DMS79 (cell line): ENCODE measurements around the gene FANCC.

ENCODE experiments used
- DNase-seq: peaks from one replicate; lab custom pipeline; 2025; lab: John Stamatoyannopoulos, UW

FANCC gene

GRCh38 chr9:95070549-95071021, 246.9 kb downstream of the FANCC start:
- DNase-seq, result no peak

- no peak for DNase-seq
These were observed 249.6 kb downstream of the FANCC start for GRCh38 chr9:95067897-95068296.

GRCh38 chr9:95067057-95067456, 250.5 kb downstream of the FANCC start:
- no peak for DNase-seq

DNA sequence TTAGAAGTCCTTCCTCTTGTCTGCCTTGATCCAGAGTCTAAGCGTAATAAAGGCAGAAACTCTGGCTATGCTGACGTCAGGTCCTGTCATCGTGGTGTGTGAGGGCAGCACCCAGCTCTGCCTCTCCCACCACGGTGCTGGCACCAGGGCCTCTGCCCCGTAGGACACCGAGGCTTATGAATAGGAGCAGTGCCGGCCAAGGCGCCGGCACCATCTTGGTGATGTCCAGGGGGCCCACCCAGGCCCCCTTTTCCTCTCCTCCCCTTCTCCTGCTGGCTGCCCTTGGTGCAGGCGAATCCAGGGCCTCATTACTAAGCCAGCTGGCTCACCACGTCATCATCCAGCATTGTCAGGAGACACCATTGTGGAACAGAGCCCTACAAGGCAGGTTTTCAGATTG, 252.3 kb downstream of the FANCC start:
- no peak for DNase-seq

GRCh38 chr9:95063300-95063699, 254.2 kb downstream of the FANCC start:
- DNase-seq, result no peak

GRCh38 chr9:95062596-95063065, 254.9 kb downstream of the FANCC start:
- no peak for DNase-seq

DNA sequence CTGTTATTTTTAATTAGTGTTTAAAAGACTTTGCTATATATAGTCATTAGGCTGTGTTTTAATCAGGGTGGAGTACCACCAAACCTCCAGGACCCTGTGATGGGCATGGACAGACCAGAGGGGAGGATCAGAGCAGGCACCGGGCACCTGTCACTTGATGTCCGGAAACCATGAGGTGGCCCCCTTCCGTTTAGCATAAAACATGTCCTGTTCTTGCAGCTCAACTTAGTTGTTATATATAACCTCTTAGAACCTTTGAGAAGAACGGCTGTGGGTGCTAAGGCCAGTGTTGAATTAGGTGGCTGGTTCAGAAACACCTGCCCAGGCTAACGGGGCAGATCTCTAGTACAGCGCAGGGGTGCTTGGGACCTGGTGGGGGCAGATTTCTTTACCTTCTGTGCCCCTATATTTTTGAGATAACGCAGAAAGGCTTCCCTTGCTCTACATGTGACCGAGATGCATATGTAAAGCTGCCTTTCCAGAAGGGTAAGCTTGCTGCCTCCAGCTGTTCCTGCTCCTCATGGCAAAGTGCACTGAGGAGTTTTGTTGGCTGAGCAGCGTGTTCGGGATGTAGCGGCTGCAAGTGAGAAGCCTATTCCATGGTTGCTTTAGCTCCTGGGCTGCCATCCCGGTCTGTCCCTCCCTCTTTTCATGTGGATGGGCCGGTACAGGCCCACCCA, 255.5 kb downstream of the FANCC start:
- DNase-seq, result no peak

DNA sequence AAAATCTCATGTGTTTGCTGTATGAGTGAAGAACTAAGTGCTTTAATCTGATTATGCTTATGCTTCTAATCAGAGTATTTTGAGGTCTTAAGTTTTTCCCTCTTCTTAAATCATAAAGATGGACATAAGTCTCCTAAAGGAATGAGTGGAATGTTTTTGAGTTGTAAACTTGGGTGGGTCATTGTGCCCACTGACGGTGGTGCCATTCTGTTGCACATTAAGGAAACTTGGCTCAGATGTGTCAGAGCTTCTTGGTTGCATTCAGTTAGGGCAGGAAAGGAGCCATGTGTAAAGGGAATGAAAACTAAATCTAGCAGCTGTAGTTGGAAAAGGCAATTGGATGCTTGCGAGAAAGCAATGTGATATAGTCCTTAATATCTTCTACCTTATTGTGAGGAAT, 256.6 kb downstream of the FANCC start:
- DNase-seq, result no peak

GRCh38 chr9:95060234-95060633, 257.3 kb downstream of the FANCC start:
- DNase-seq, result no peak

DNA sequence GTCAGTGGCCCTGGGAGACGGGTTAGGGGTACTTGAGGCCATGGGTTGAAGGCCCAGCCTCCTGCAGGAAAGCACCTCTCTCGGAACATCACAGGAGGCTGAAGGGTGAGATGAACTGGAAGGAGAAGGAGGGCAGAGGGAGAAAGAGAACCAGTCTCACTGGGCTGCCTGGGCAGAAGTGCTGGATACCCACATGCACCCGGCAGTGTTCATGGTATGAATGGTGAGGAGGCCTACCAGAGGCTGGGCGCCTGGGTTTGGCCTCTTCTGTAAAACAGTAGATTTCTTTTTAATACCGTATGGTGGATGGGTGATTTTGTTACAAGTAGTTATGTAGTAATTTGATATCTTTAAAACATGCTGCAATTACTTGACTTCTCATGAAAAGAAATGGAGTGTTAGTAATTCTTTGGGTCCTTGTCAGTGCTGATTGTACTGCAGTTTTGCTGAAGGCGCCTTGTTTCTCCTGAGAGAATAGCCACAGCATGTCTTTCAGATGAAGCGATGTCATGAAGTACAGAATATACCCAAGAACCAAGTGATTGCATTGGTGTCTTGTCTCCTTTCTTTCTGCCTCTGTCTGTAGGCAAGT, 258.6 kb downstream of the FANCC start:
- no peak for DNase-seq

- DNase-seq, result no peak
These were observed 259.3 kb downstream of the FANCC start for GRCh38 chr9:95058121-95058785.

GRCh38 chr9:95057101-95057500, 260.4 kb downstream of the FANCC start:
- no peak for DNase-seq

GRCh38 chr9:95055851-95056551, 261.5 kb downstream of the FANCC start:
- DNase-seq, result no peak

- DNase-seq, result no peak
These were observed 262.1 kb downstream of the FANCC start for GRCh38 chr9:95055334-95055850.

DNA sequence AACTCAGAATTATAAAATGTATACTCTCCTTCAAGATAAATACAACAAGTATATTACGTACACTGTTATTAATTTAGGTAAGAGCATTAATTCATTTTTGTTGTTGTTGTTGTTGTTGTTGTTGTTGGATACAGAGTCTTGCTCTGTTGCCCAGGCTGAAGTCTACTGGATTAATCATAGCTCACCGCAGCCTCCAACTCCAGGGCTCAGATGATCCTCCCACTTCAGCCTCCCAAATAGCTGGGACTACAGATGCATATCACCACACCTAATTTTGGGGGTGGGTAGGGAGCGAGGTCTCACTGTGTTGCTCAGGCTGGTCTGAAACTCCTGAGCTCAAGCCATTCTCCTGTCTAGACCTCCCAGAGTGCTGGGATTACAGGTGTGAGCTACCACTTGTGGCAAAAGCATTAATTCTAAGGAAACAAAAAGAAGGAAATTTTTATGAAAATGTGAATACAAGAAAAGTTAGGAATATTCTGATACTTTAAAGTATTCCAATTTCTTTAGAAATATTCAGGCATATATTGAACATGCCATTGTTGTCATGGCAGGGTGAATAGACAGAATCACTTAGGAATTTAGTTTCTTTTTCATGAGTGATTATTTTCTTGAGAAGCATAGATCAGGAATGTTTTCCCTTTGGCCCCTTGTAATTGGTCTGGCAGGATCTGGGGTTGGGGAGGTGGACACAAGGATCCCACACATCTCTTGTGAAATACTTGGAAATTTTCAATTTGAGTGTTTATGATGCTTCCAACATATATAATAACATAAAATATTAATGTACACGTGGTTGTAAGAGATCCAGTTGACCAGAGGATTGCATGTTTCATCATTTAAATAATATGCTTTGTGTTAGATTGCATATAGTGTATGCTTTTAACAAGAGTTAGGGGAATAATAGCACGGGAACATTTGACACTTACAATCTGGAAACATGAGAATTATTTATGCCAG, 263.6 kb downstream of the FANCC start:
- DNase-seq, result no peak

DNA sequence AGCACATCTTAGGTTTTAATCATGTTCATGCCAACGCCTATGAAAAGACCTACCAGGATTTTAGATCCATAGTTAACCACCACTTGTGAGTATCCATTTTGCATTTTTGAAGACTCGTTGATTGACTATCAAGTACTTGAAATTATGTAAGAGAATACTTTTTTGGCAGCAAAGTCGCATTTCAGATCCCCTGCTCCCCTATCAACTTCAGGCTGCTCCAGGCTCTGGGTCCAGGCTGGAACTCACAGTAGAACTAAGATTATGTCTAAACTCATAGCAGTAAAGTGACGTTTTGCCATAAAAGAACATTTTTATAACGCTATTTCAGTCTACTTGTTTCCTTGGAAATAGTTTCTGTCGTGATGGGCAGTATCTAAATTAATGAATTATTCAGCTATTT, 267.7 kb downstream of the FANCC start:
- no peak for DNase-seq
